Lung microvascular endothelial cell (primary cell): ENCODE measurements around the gene CZIB. TPM values are rescaled to one million over a fixed set of nuclear protein-coding genes. Genes with fewer than 3 reads are reported as not detected.
"Not testable (repeated sequence)": the region's sequence is repeated elsewhere in the genome, so short reads cannot be mapped to it uniquely, and the experiment has no call there.

Experiments used
- DNase-seq, 2 donors: peaks; one replicate each; pipeline versions ENCODE4 v3.0.0 to v3.0.0-alpha.2; 2010; ENCODE audit warnings: low read depth in 2 of 2
- total RNA-seq: library from RNA; depleted of rRNA; stranded (reverse); fragments of >200 nt; gene quantifications from 2 replicates; pipeline ENCODE4 v1.2.1, GENCODE V29; 2014

Gene CZIB
- total RNA-seq, 1 donor from 2014 or later = 35.5 TPM

GRCh38 chr1:53189061-53189460 is 31.4 kb downstream of the CZIB start:
- DNase-seq = no peak

GRCh38 chr1:53188099-53188498 is 32.3 kb downstream of the CZIB start:
- DNase-seq = peak in 1 of 2 donors; percentile 10

GRCh38 chr1:53187401-53187800 is 33.0 kb downstream of the CZIB start:
- DNase-seq = no peak

GRCh38 chr1:53186533-53186932 is 33.9 kb downstream of the CZIB start:
- DNase-seq = peak in 1 of 2 donors; percentile 28

- not testable (repeated sequence) for DNase-seq
Observed at GRCh38 chr1:53185955-53186297, 34.5 kb downstream of the CZIB start.

GRCh38 chr1:53183095-53183990 is 37.1 kb downstream of the CZIB start:
- no peak for DNase-seq

GRCh38 chr1:53182716-53183094 is 37.7 kb downstream of the CZIB start:
- DNase-seq = no peak

GRCh38 chr1:53182111-53182593 is 38.3 kb downstream of the CZIB start:
- peak; percentile 86 to 90 for DNase-seq

- no peak for DNase-seq
Observed at GRCh38 chr1:53180951-53181350, 39.5 kb downstream of the CZIB start.

- no peak for DNase-seq
Observed at GRCh38 chr1:53180226-53180625, 40.2 kb downstream of the CZIB start.

- DNase-seq = peak in 1 of 2 donors; percentile 16
Observed at GRCh38 chr1:53176452-53177208, 43.8 kb downstream of the CZIB start.

GRCh38 chr1:53174971-53175913 is 45.2 kb downstream of the CZIB start:
- DNase-seq = no peak

- peak in 1 of 2 donors; percentile 40 for DNase-seq
Observed at GRCh38 chr1:53172426-53173128, 47.9 kb downstream of the CZIB start.

GRCh38 chr1:53166912-53167311 is 53.5 kb downstream of the CZIB start:
- no peak for DNase-seq

GRCh38 chr1:53166366-53166765 is 54.1 kb downstream of the CZIB start:
- DNase-seq = no peak

- no peak for DNase-seq
Observed at GRCh38 chr1:53165408-53165961, 54.9 kb downstream of the CZIB start.
